HAP-1 (cell line): ENCODE measurements around the gene USP15.

Experiments used
- DNase-seq, 2 experiments: peaks; one replicate each; pipeline ENCODE4 v3.0.0-alpha.2; 2016 to 2020; ENCODE audit warnings: low spot score in 2 of 2
- H3K27me3 ChIP-seq: fragments of 250-450 bp; sonication (Bioruptor Pico); 2 replicates; pipeline ENCODE4 v1.5.1; 2020; ENCODE audit warnings: low read depth, mild to moderate bottlenecking, moderate library complexity
- H3K36me3 ChIP-seq: fragments of 250-450 bp; sonication (Bioruptor Pico); replicated peaks from 2 replicates; pipeline ENCODE4 v1.5.1; 2020; ENCODE audit warnings: mild to moderate bottlenecking
- H3K4me1 ChIP-seq: fragments of 250-450 bp; sonication (Bioruptor Pico); 2 replicates; pipeline ENCODE4 v1.5.1; 2020; ENCODE audit warnings: mild to moderate bottlenecking
- H3K4me3 ChIP-seq: fragments of 250-450 bp; sonication (Bioruptor Pico); 2 replicates; pipeline ENCODE4 v1.5.1; 2020; ENCODE audit warnings: mild to moderate bottlenecking, moderate library complexity
- H3K9me3 ChIP-seq: fragments of 250-450 bp; sonication (Bioruptor Pico); 2 replicates; pipeline ENCODE4 v1.5.1; 2020; ENCODE audit warnings: mild to moderate bottlenecking, moderate library complexity
- in situ Hi-C: fragments of 300-500 bp; cut with MboI; formaldehyde crosslinking; loops from 3 replicates; pipeline ENCODE4 v1.14.3; 2020; ENCODE audit warnings: low sequenced_read_pairs, inconsistent platforms, mixed read lengths

USP15 gene

GRCh38 chr12:62278022-62278421 lies 17.8 kb downstream of the USP15 start:
- in situ Hi-C loops, result no loop called here
- Histone ChIP-seq H3K9me3 (no peaks in the 10 kb centered on the region), H3K4me3 (no peak overlapping the region), H3K36me3 (no peaks in the 10 kb centered on the region), H3K27me3 (no peaks in the 10 kb centered on the region), H3K4me1 (peaks cover 2% of the 10 kb centered on the region; the same call in 1 of the 2 replicates)
- DNase-seq, result no peak

GRCh38 chr12:62279058-62279457 lies 18.9 kb downstream of the USP15 start:
- in situ Hi-C loops, result no loop called here
- no peak for DNase-seq
- no peak overlapping the region for H3K4me3 ChIP-seq
- peaks cover 9% of the 10 kb centered on the region for H3K4me1 ChIP-seq
- no peaks in the 10 kb centered on the region for H3K36me3 ChIP-seq
- no peaks in the 10 kb centered on the region for H3K9me3 ChIP-seq
- no peaks in the 10 kb centered on the region for H3K27me3 ChIP-seq

- in situ Hi-C loops, result no loop called here
- no peak for DNase-seq
- H3K36me3 ChIP-seq, result no peaks in the 10 kb centered on the region
- peaks cover 16% of the 10 kb centered on the region for H3K4me1 ChIP-seq
- no peak overlapping the region for H3K4me3 ChIP-seq
- H3K9me3 ChIP-seq, result no peaks in the 10 kb centered on the region
- no peaks in the 10 kb centered on the region for H3K27me3 ChIP-seq
These were observed 19.8 kb downstream of the USP15 start for GRCh38 chr12:62279961-62280360.

GRCh38 chr12:62282057-62282774 lies 22.0 kb downstream of the USP15 start:
- no peak for DNase-seq

GRCh38 chr12:62284749-62285148 lies 24.5 kb downstream of the USP15 start:
- Histone ChIP-seq H3K27me3 (no peaks in the 10 kb centered on the region), H3K36me3 (no peaks in the 10 kb centered on the region), H3K4me3 (no peak overlapping the region), H3K4me1 (peaks cover 16% of the 10 kb centered on the region), H3K9me3 (no peaks in the 10 kb centered on the region)
- in situ Hi-C loops, result no loop called here
- no peak for DNase-seq

More at GRCh38 chr12:62282057-62282774, 22.0 kb downstream of the USP15 start:
- H3K4me3 ChIP-seq, result no peak overlapping the region
- in situ Hi-C loops, result no loop called here
- H3K9me3 ChIP-seq, result no peaks in the 10 kb centered on the region
- H3K27me3 ChIP-seq, result no peaks in the 10 kb centered on the region
- peaks cover 16% of the 10 kb centered on the region for H3K4me1 ChIP-seq
- no peaks in the 10 kb centered on the region for H3K36me3 ChIP-seq

- no peak overlapping the region for H3K4me3 ChIP-seq
- in situ Hi-C loops, result no loop called here
- no peaks in the 10 kb centered on the region for H3K36me3 ChIP-seq
- H3K27me3 ChIP-seq, result no peaks in the 10 kb centered on the region
- H3K4me1 ChIP-seq, result peaks cover 16% of the 10 kb centered on the region
- DNase-seq, result no peak
- H3K9me3 ChIP-seq, result no peaks in the 10 kb centered on the region
These were observed 25.1 kb downstream of the USP15 start for GRCh38 chr12:62285284-62285683.

GRCh38 chr12:62288328-62288727 lies 28.1 kb downstream of the USP15 start:
- Histone ChIP-seq H3K36me3 (no peaks in the 10 kb centered on the region), H3K4me3 (no peak overlapping the region), H3K27me3 (no peaks in the 10 kb centered on the region), H3K9me3 (peaks cover 3% of the 10 kb centered on the region; the same call in 1 of the 2 replicates), H3K4me1 (peaks cover 12% of the 10 kb centered on the region)
- no peak for DNase-seq
- in situ Hi-C loops, result no loop called here

GRCh38 chr12:62290846-62291245 lies 30.6 kb downstream of the USP15 start:
- in situ Hi-C loops, result no loop called here
- H3K27me3 ChIP-seq, result no peaks in the 10 kb centered on the region
- peaks cover 4% of the 10 kb centered on the region; the same call in 1 of the 2 replicates for H3K4me1 ChIP-seq
- DNase-seq, result no peak
- no peak overlapping the region for H3K4me3 ChIP-seq
- peaks cover 14% of the 10 kb centered on the region for H3K36me3 ChIP-seq
- peaks cover 3% of the 10 kb centered on the region; the same call in 1 of the 2 replicates for H3K9me3 ChIP-seq

- Histone ChIP-seq H3K4me1 (peaks cover 4% of the 10 kb centered on the region; the same call in 1 of the 2 replicates), H3K9me3 (peaks cover 3% of the 10 kb centered on the region; the same call in 1 of the 2 replicates), H3K36me3 (peaks cover 21% of the 10 kb centered on the region), H3K27me3 (no peaks in the 10 kb centered on the region), H3K4me3 (no peak overlapping the region)
- no peak for DNase-seq
- in situ Hi-C loops, result no loop called here
These were observed 31.9 kb downstream of the USP15 start for GRCh38 chr12:62291864-62292760.

- Histone ChIP-seq H3K4me3 (no peak overlapping the region), H3K27me3 (no peaks in the 10 kb centered on the region), H3K36me3 (peaks cover 23% of the 10 kb centered on the region), H3K4me1 (peaks cover 4% of the 10 kb centered on the region; the same call in 1 of the 2 replicates), H3K9me3 (peaks cover 3% of the 10 kb centered on the region; the same call in 1 of the 2 replicates)
- DNase-seq, result no peak
- in situ Hi-C loops, result no loop called here
These were observed 32.6 kb downstream of the USP15 start for GRCh38 chr12:62292761-62293344.

- DNase-seq, result no peak
- peaks cover 4% of the 10 kb centered on the region; the same call in 1 of the 2 replicates for H3K4me1 ChIP-seq
- no peaks in the 10 kb centered on the region for H3K27me3 ChIP-seq
- H3K36me3 ChIP-seq, result peaks cover 26% of the 10 kb centered on the region
- in situ Hi-C loops, result no loop called here
- no peak overlapping the region for H3K4me3 ChIP-seq
- peaks cover 3% of the 10 kb centered on the region; the same call in 1 of the 2 replicates for H3K9me3 ChIP-seq
These were observed 34.2 kb downstream of the USP15 start for GRCh38 chr12:62294378-62294777.

- H3K27me3 ChIP-seq, result no peaks in the 10 kb centered on the region
- no peaks in the 10 kb centered on the region for H3K9me3 ChIP-seq
- in situ Hi-C loops, result no loop called here
- peaks cover 26% of the 10 kb centered on the region for H3K36me3 ChIP-seq
- no peak for DNase-seq
- H3K4me1 ChIP-seq, result peaks cover 17% of the 10 kb centered on the region
- no peak overlapping the region for H3K4me3 ChIP-seq
These were observed 35.8 kb downstream of the USP15 start for GRCh38 chr12:62296001-62296400.

GRCh38 chr12:62297321-62297720 lies 37.1 kb downstream of the USP15 start:
- Histone ChIP-seq H3K36me3 (peaks cover 26% of the 10 kb centered on the region), H3K27me3 (no peaks in the 10 kb centered on the region), H3K9me3 (no peaks in the 10 kb centered on the region), H3K4me3 (no peak overlapping the region), H3K4me1 (peaks cover 24% of the 10 kb centered on the region)
- in situ Hi-C loops, result no loop called here
- no peak for DNase-seq
